Upper lobe of left lung (tissue), 6 donors: ENCODE measurements around the gene GRK5. TPM values are rescaled to one million over a fixed set of nuclear protein-coding genes. Genes with fewer than 3 reads are reported as not detected.
A peak's percentile ranks its signal among the peaks of the same experiment; 100 is the strongest.

Experiments used
- ATAC-seq, 2 donors: fragments of 200-7000 bp; cut with Tn5 transposase; one replicate each; pipeline ENCODE4 v1.9.1; 2022; ENCODE audit warnings: mild to moderate bottlenecking in 2 of 2, moderate library complexity in 2 of 2; ENCODE audit not compliant: low FRiP score in 2 of 2
- DNase-seq, 2 donors: peaks; one replicate each; pipeline ENCODE4 v3.0.0-alpha.2; 2019 to 2020
- H3K27ac ChIP-seq, 4 donors: fragments of 200-600 bp; sonication (generic); one replicate each; pipeline ENCODE4 v1.5.1; 2016 to 2019
- H3K27me3 ChIP-seq, 4 donors: fragments of 200-600 bp; sonication (generic); one replicate each; pipeline ENCODE4 v1.5.1; 2017 to 2019
- H3K36me3 ChIP-seq, 4 donors: fragments of 200-600 bp; sonication (generic); one replicate each; pipeline ENCODE4 v1.5.1; 2016 to 2019
- H3K4me1 ChIP-seq, 4 donors: fragments of 200-600 bp; sonication (generic); one replicate each; pipeline ENCODE4 v1.5.1; 2018 to 2019
- H3K4me3 ChIP-seq, 4 donors: fragments of 200-600 bp; sonication (generic); one replicate each; pipeline ENCODE4 v1.5.1; 2017 to 2019; ENCODE audit warnings: mild to moderate bottlenecking in 2 of 4, moderate library complexity in 1 of 4
- H3K9me3 ChIP-seq, 4 donors: fragments of 200-600 bp; sonication (generic); one replicate each; pipeline ENCODE4 v1.5.1; 2018 to 2019
- EP300 ChIP-seq, 4 donors: sonication (generic); formaldehyde crosslinking; IDR thresholded peaks; one replicate each; pipeline ENCODE4 v1.5.1; 2017; ENCODE audit warnings: antibody characterized with exemption in 4 of 4, control low read depth in 2 of 4
- POLR2A ChIP-seq, 4 donors: fragments of 450-650 bp; IDR thresholded peaks; one replicate each; pipeline ENCODE4 v1.5.1; 2016 to 2017; ENCODE audit warnings: antibody characterized with exemption in 4 of 4, mild to moderate bottlenecking in 2 of 4
- POLR2AphosphoS5 ChIP-seq, 2 donors: sonication (generic); formaldehyde crosslinking; IDR thresholded peaks; one replicate each; pipeline ENCODE4 v1.5.1; 2017; ENCODE audit warnings: antibody characterized with exemption in 2 of 2
- WGBS, 2 donors: methylation state at CpG; one replicate each; pipeline ENCODE4 v1.1.5; 2017 to 2018; 5-methylcytosine and 5-hydroxymethylcytosine counted together
- small RNA-seq, 4 donors: library from RNA; depleted of rRNA; stranded (forward); fragments of <200 nt; gene quantifications; one replicate each; pipeline ENCODE3, GENCODE V24; 2016
- total RNA-seq, 6 donors: library from RNA; depleted of rRNA in 4 of 6; stranded (reverse); fragments of >200 nt in 4 of 6; gene quantifications; one replicate each; pipeline versions ENCODE4 v1.1.0 to v1.2.1, GENCODE V29; 2016 to 2021
- TF ChIP-seq, protein P1 (sequence below), 6 experiments: fragments of 450-650 bp in 4 of 6; fragments of 200-600 bp in 2 of 6; sonication (generic) in 2 of 6; IDR thresholded peaks; one replicate each; pipeline ENCODE4 v1.5.1; 2016 to 2019; ENCODE audit warnings: antibody characterized with exemption in 6 of 6
- donor health status: DM: no; HTN: no; CAD: no; lungs with moderate emphysema.
- donor health status: DM: no; HTN: yes; CAD: no; lungs with severe emphysema.

GRK5 gene
- total RNA-seq, 6 donors from 2014 or later, result 38.6 to 80.9 (median 61.1) TPM

GRCh38 chr10:119502618-119503155, 295.3 kb downstream of the GRK5 start:
- DNase-seq, result no peak
- Histone ChIP-seq H3K27me3 (no peaks in the 10 kb centered on the region), H3K36me3 (no peaks in the 10 kb centered on the region), H3K4me1 (peaks cover 0 to 5% (median 0%) of the 10 kb centered on the region in 4 donors), H3K9me3 (no peaks in the 10 kb centered on the region), H3K27ac (no peak overlapping the region), H3K4me3 (no peak overlapping the region)
- no peak for ATAC-seq
- no peak for TF ChIP-seq POLR2A (IDR thresholded peaks at IDR 0.05)
- no peak for TF ChIP-seq EP300 (IDR thresholded peaks at IDR 0.05)
- TF ChIP-seq, protein P1, sequence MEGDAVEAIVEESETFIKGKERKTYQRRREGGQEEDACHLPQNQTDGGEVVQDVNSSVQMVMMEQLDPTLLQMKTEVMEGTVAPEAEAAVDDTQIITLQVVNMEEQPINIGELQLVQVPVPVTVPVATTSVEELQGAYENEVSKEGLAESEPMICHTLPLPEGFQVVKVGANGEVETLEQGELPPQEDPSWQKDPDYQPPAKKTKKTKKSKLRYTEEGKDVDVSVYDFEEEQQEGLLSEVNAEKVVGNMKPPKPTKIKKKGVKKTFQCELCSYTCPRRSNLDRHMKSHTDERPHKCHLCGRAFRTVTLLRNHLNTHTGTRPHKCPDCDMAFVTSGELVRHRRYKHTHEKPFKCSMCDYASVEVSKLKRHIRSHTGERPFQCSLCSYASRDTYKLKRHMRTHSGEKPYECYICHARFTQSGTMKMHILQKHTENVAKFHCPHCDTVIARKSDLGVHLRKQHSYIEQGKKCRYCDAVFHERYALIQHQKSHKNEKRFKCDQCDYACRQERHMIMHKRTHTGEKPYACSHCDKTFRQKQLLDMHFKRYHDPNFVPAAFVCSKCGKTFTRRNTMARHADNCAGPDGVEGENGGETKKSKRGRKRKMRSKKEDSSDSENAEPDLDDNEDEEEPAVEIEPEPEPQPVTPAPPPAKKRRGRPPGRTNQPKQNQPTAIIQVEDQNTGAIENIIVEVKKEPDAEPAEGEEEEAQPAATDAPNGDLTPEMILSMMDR (IDR thresholded peaks at IDR 0.05), result no peak
- TF ChIP-seq POLR2AphosphoS5 (IDR thresholded peaks at IDR 0.05), result no peak
- WGBS, 2 donors, result 59 to 60% methylated on average over 14 to 19 of the region's 19 CpGs

DNA sequence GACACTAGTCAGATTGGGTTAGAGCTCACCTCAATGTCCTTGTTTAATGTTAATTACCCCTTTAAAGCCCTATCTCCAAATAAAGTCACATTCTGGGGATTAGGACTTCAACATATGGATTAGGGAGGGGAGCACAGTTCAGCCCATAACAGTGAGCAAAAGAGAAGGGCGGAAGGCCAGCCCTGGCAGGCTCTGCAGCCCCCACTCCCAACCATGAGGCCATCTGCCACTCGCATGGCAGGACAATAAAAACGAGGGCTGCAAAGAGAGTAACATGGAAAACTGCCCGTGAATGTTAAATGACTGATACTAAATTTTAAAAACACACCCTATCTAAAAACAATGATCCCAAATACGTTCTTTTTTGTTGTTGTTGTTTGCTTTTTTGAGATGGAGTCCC, 296.4 kb downstream of the GRK5 start:
- H3K36me3 ChIP-seq, result no peaks in the 10 kb centered on the region
- no peaks in the 10 kb centered on the region for H3K9me3 ChIP-seq
- H3K4me1 ChIP-seq, result peaks cover 0 to 5% (median 0%) of the 10 kb centered on the region in 4 donors
- 94 to 95% methylated on average over 5 of the region's 5 CpGs for WGBS, 2 donors
- TF ChIP-seq, protein P1 (IDR thresholded peaks at IDR 0.05), result no peak
- TF ChIP-seq EP300 (IDR thresholded peaks at IDR 0.05), result no peak
- TF ChIP-seq POLR2A (IDR thresholded peaks at IDR 0.05), result no peak
- TF ChIP-seq POLR2AphosphoS5 (IDR thresholded peaks at IDR 0.05), result no peak
- no peak overlapping the region for H3K4me3 ChIP-seq
- DNase-seq, result no peak
- no peak for ATAC-seq
- no peak overlapping the region for H3K27ac ChIP-seq
- H3K27me3 ChIP-seq, result no peaks in the 10 kb centered on the region

- no peak overlapping the region for H3K27ac ChIP-seq
- WGBS, 2 donors, result 89 to 95% methylated on average over 9 to 10 of the region's 10 CpGs
- no peaks in the 10 kb centered on the region for H3K9me3 ChIP-seq
- no peak for ATAC-seq
- H3K27me3 ChIP-seq, result no peaks in the 10 kb centered on the region
- no peaks in the 10 kb centered on the region for H3K36me3 ChIP-seq
- no peak for DNase-seq
- TF ChIP-seq POLR2AphosphoS5 (IDR thresholded peaks at IDR 0.05) (no peak), POLR2A (IDR thresholded peaks at IDR 0.05) (no peak)
- H3K4me1 ChIP-seq, result no peaks in the 10 kb centered on the region
- H3K4me3 ChIP-seq, result no peak overlapping the region
Measured at GRCh38 chr10:119504651-119505050, 297.3 kb downstream of the GRK5 start.

GRCh38 chr10:119505131-119505551, 297.8 kb downstream of the GRK5 start:
- DNase-seq (no peak), ATAC-seq (peak in 1 of 2 donors; percentile 44)
- H3K36me3 ChIP-seq, result no peaks in the 10 kb centered on the region
- H3K27me3 ChIP-seq, result no peaks in the 10 kb centered on the region
- H3K9me3 ChIP-seq, result no peaks in the 10 kb centered on the region
- H3K4me1 ChIP-seq, result no peaks in the 10 kb centered on the region
- H3K4me3 ChIP-seq, result no peak overlapping the region
- TF ChIP-seq POLR2A (IDR thresholded peaks at IDR 0.05) (no peak), POLR2AphosphoS5 (IDR thresholded peaks at IDR 0.05) (no peak), EP300 (IDR thresholded peaks at IDR 0.05) (no peak)
- TF ChIP-seq, protein P1 (IDR thresholded peaks at IDR 0.05), result no peak
- H3K27ac ChIP-seq, result no peak overlapping the region
- 76 to 80% methylated on average over 12 of the region's 12 CpGs for WGBS, 2 donors

Small RNA genes lying within 50 kb of the gene (small RNA-seq; reads per million reads assigned to genes)
- gene MIR4681, result 0 reads per million in 4 donors
- 0 reads per million in 4 donors for gene RN7SL749P

Other genes starting within 250 kb of the GRK5 start
- gene NANOS1, start 177.9 kb upstream of the GRK5 start, total RNA-seq, result 1 to 10 TPM in 3 of 6 donors, under 1 TPM in 1, not detected in 2; 0.69 to 3.0 (median 1.9) TPM
- gene EIF3A, start 126.8 kb upstream of the GRK5 start, total RNA-seq, result 100 to 1,000 TPM in 4 of 6 donors, 10 to 100 TPM in 2; 90.2 to 138 (median 107) TPM
- gene DENND10, start 103.5 kb upstream of the GRK5 start, total RNA-seq, result 10 to 100 TPM; 17.8 to 53.5 (median 29.9) TPM
- 10 to 100 TPM in 5 of 6 donors, 1 to 10 TPM in 1; 4.4 to 47.1 (median 19.0) TPM for gene SFXN4, start 41.9 kb upstream of the GRK5 start, total RNA-seq
- gene PRDX3, start 28.8 kb upstream of the GRK5 start, total RNA-seq, result 100 to 1,000 TPM in 1 of 6 donors, 10 to 100 TPM in 5; 29.9 to 104 (median 85.1) TPM